GM06990 (cell line): ENCODE data around the gene REM2.
A peak's percentile ranks its signal among the peaks of the same experiment; 100 is the strongest.

Experiments used
- DNase-seq: peaks from one replicate; pipeline ENCODE4 v3.0.0-alpha.2; 2011; ENCODE audit not compliant: insufficient read length; ENCODE audit errors: extremely low read depth
- H3K27me3 ChIP-seq: replicated peaks from 2 replicates; pipeline ENCODE4 v1.6.0; 2011; ENCODE audit warnings: low read length; ENCODE audit not compliant: control insufficient read depth, insufficient read depth
- H3K36me3 ChIP-seq: 2 replicates; pipeline ENCODE4 v1.5.1; 2011; ENCODE audit warnings: low read length; ENCODE audit not compliant: control insufficient read depth, insufficient read depth
- H3K4me3 ChIP-seq: replicated peaks from 2 replicates; pipeline ENCODE4 v1.5.1; 2011; ENCODE audit warnings: low read depth, mild to moderate bottlenecking, control low read depth, low read length
- TF ChIP-seq, protein P1 (sequence below): IDR thresholded peaks from 2 replicates; pipeline ENCODE4 v1.5.1; 2011; ENCODE audit warnings: low read length, control low read depth, mild to moderate bottlenecking, inconsistent platforms; ENCODE audit not compliant: insufficient read depth, poor library complexity, severe bottlenecking

Gene REM2

DNA sequence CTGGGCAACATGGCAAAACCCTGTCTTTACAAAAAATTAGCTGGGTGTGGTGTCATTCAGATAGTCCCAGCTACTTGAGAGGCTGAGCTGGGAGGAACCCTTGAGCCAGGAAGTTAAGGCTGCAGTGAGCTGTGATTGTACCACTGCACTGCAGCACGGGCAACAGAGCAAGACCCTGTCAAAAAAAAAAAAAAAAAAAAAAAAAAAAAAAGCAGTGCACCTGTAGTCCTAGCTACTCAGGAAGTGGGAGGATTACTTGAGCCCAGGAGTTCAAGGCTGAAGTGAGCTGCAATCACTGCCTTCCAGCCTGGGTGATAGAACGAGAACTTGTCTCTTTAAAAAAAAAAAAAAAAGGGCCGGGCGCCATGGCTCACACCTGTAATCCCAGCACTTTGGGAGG is 5.6 kb downstream of the REM2 start:
- TF ChIP-seq, protein P1, sequence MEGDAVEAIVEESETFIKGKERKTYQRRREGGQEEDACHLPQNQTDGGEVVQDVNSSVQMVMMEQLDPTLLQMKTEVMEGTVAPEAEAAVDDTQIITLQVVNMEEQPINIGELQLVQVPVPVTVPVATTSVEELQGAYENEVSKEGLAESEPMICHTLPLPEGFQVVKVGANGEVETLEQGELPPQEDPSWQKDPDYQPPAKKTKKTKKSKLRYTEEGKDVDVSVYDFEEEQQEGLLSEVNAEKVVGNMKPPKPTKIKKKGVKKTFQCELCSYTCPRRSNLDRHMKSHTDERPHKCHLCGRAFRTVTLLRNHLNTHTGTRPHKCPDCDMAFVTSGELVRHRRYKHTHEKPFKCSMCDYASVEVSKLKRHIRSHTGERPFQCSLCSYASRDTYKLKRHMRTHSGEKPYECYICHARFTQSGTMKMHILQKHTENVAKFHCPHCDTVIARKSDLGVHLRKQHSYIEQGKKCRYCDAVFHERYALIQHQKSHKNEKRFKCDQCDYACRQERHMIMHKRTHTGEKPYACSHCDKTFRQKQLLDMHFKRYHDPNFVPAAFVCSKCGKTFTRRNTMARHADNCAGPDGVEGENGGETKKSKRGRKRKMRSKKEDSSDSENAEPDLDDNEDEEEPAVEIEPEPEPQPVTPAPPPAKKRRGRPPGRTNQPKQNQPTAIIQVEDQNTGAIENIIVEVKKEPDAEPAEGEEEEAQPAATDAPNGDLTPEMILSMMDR, result no peak
- H3K36me3 ChIP-seq, result peaks cover 6% of the 10 kb centered on the region
- DNase-seq, result peak; percentile 53
- H3K27me3 ChIP-seq, result no peaks in the 10 kb centered on the region
- peak overlapping the region; percentile 63 for H3K4me3 ChIP-seq

DNA sequence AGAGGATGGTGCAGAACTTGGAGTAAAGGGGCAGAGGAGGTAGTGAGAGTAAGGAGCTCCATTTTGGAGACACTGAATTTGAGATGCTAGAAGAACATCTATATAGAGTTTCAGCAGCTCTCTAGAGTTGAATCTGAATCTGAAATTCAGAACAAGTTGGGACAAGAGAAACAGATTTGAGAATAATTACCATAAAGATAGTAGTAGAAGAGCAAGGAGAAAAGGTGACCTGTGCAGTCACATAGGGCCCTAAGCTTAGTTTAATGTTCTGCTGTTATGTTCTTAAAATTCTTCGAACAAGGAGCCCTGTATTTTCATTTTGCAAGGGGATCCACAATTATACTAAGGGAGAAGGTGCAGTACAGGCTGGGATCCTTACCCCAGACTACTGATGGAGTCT is 7.4 kb downstream of the REM2 start:
- Histone ChIP-seq H3K27me3 (no peaks in the 10 kb centered on the region), H3K4me3 (no peak overlapping the region), H3K36me3 (peaks cover 6% of the 10 kb centered on the region)
- TF ChIP-seq, protein P1, result no peak
- no peak for DNase-seq

DNA sequence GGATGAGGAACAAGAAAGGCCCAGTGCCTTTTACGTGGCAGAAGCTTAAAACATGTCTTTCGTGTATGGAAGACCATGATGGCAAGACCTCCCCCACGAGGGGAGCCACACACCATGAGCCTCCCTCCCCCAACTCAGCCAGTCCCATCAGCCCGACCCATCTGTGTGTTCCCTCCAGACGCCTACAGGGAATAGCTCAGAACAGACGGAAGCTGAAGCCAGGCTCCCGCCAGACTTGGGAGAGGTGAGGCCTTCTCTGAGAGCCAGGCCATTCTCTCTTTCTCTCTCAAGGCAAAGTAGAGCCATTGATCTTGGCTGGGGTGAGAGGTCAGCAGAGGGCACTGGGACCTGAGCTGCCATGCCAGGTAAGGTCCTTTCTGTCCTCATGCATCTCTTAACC is 9.5 kb downstream of the REM2 start:
- no peaks in the 10 kb centered on the region for H3K27me3 ChIP-seq
- DNase-seq, result no peak

DNA sequence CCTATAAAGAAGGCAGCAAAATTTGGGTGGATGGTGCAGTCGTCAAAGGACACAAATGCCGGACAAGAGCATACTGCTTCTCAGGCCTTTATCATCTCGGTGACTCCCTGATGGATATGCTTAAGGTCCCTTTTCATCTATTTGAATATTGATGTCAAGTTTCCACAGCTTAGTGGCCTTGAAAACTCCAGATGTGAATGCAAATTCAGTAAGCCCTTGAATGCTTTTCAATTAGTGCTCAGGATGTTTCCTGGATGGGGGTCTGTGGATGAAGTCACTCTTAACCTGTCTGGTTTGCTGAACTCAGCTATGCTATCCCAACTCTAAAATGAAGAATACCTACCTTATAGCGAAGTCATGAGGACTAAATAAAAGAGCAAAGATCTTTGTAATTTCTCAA is 10.7 kb downstream of the REM2 start:
- H3K4me3 ChIP-seq, result no peak overlapping the region
- H3K27me3 ChIP-seq, result no peaks in the 10 kb centered on the region
- TF ChIP-seq, protein P1, result no peak
- peaks cover 12% of the 10 kb centered on the region for H3K36me3 ChIP-seq
- no peak for DNase-seq

More for the DNA sequence above, 9.5 kb downstream of the REM2 start:
- TF ChIP-seq, protein P1, result no peak
- Histone ChIP-seq H3K4me3 (no peak overlapping the region), H3K36me3 (peaks cover 8% of the 10 kb centered on the region)

DNA sequence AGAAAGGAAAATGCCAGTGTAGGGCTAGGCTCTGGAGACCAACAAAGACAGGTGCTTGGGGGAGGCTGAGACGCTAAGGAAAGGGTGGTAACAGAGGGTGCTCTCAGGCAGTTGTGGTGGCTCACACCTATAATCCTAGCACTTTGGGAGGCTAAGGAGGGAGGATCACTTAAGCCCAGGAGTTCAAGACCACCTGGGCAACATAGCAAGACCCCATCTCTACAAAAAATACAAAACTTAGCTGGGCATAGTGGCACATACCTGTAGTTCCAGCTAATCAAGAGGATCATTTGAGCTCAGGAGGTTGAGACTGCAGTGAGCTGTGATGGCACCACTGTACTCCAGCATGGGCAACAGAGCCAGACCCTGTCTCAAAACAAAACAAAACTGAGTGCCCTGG is 12.4 kb downstream of the REM2 start:
- Histone ChIP-seq H3K36me3 (peaks cover 17% of the 10 kb centered on the region), H3K4me3 (no peak overlapping the region), H3K27me3 (no peaks in the 10 kb centered on the region)
- TF ChIP-seq, protein P1, result no peak
- DNase-seq, result no peak

DNA sequence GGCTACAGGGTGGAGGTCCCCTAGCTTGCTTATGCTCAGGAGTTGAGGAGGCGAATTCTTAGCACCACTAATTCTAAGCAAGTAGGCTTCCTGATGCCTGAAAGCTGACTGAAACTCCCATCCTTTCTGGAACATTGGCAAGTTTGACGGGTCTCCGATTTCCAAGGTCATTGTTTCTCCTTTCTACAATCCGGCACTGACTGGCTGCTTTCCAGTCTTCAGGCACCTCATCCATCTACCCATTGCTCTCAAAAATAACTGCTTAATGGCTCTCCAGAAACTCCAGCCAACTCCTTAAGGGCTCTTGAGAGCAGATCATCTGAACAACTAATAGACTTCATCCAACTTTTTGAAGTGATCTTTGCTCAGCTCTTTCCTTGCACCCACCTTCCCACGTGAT is 13.3 kb downstream of the REM2 start:
- Histone ChIP-seq H3K36me3 (peaks cover 24% of the 10 kb centered on the region), H3K27me3 (no peaks in the 10 kb centered on the region), H3K4me3 (no peak overlapping the region)
- TF ChIP-seq, protein P1, result no peak
- DNase-seq, result no peak
